Measurements from ENCODE around the gene EPS8L2. TPM values are rescaled to one million over a fixed set of nuclear protein-coding genes. Genes with fewer than 3 reads are reported as not detected.

Gene EPS8L2
- total and polyA plus RNA-seq, 10 of the 15 experiments (the other 5 are each of a cell fraction or from before 2014, with no cell fraction given) = 0.76 to 20.0 (median 9.7) TPM

DNA sequence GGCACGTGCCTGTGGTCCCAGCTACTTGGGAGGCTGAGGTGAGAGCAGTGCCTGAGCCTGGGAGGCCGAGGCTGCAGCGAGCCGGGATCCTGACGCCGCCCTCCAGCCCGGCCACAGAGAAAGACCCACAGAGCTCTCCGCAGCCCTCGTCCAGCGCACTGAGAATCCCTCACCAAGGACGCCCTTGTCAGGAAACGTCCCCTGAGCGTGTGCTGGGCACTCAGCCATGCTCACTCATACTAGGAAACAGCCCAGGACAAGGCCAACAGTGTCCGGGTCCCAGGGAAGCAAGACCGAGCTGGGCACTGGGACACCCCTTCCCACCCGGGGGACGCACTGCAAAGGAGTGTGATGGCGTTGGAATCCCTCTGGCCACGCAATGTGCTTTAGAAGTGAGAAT, 25.6 kb upstream of the EPS8L2 start:
- no peak overlapping the region for H2AFZ ChIP-seq (ENCODE audit: control insufficient read depth, low read depth, low read length)
- no peak overlapping the region for H3K4me2 ChIP-seq (ENCODE audit: control insufficient read depth, insufficient read depth)
- H3K4me3 ChIP-seq = no peak overlapping the region
- no peak for ATAC-seq
- in situ Hi-C loops (cut with MboI) (no loop called here), intact Hi-C loops (cut with micrococcal nuclease; ENCODE audit: unreplicated experiment) (no loop called here)
- no peaks in the 10 kb centered on the region for H3K79me2 ChIP-seq (ENCODE audit: control insufficient read depth, insufficient read depth, low read length)
- WGBS (ENCODE audit: insufficient coverage, insufficient replicate concordance, low lambda C conversion rate, missing lambda C conversion rate) = 97% methylated on average over 19 of the region's 19 CpGs
- H3K9me3 ChIP-seq (replicated peaks; ENCODE audit: control insufficient read depth, insufficient read depth, low read length) = no peaks in the 10 kb centered on the region
- H3K9ac ChIP-seq (ENCODE audit: control insufficient read depth, insufficient read depth, low read length) = no peak overlapping the region
- DNase-seq (ENCODE audit: low read depth, low spot score) = no peak
- ChIA-PET POLR2A (no interaction called here), RAD21 (ENCODE audit: unreplicated experiment) (interaction anchor here (0.8 kb wide), 1 partner anchor 15 kb away, joined by 3 read pairs; the partner anchor contains the start of gene TMEM80), CTCF (interaction anchor here (1.2 kb wide), 1 partner anchor 13 kb away, joined by 3 read pairs; no protein-coding TSS in a partner anchor), SMC1A (ENCODE audit: uncharacterized antibody, unreplicated experiment) (no interaction called here)
- no peak for FAIRE-seq
- no peaks in the 10 kb centered on the region for H3K4me1 ChIP-seq (ENCODE audit: control insufficient read depth, insufficient read depth, low read length)
- no peaks in the 10 kb centered on the region for H4K20me1 ChIP-seq (ENCODE audit: control insufficient read depth, insufficient read depth)
- no TSS peak for BruUV-seq (replicated peaks)
- no peaks in the 10 kb centered on the region for H3K27me3 ChIP-seq (replicated peaks in 1 of 2; ENCODE audit: control insufficient read depth in 2 of 2, insufficient read depth in 2 of 2, low read length in 1 of 2)
- H3K36me3 ChIP-seq (ENCODE audit: control insufficient read depth in 2 of 2, insufficient read depth in 2 of 2, low read length in 1 of 2) = peaks cover 5 to 14% of the 10 kb centered on the region in 2 experiments; a peak in 3 of 4 replicates
- no peak for TF ChIP-seq ASH2L (IDR thresholded peaks at IDR 0.05; ENCODE audit: borderline replicate concordance, low read depth)
- TF ChIP-seq, protein P1, sequence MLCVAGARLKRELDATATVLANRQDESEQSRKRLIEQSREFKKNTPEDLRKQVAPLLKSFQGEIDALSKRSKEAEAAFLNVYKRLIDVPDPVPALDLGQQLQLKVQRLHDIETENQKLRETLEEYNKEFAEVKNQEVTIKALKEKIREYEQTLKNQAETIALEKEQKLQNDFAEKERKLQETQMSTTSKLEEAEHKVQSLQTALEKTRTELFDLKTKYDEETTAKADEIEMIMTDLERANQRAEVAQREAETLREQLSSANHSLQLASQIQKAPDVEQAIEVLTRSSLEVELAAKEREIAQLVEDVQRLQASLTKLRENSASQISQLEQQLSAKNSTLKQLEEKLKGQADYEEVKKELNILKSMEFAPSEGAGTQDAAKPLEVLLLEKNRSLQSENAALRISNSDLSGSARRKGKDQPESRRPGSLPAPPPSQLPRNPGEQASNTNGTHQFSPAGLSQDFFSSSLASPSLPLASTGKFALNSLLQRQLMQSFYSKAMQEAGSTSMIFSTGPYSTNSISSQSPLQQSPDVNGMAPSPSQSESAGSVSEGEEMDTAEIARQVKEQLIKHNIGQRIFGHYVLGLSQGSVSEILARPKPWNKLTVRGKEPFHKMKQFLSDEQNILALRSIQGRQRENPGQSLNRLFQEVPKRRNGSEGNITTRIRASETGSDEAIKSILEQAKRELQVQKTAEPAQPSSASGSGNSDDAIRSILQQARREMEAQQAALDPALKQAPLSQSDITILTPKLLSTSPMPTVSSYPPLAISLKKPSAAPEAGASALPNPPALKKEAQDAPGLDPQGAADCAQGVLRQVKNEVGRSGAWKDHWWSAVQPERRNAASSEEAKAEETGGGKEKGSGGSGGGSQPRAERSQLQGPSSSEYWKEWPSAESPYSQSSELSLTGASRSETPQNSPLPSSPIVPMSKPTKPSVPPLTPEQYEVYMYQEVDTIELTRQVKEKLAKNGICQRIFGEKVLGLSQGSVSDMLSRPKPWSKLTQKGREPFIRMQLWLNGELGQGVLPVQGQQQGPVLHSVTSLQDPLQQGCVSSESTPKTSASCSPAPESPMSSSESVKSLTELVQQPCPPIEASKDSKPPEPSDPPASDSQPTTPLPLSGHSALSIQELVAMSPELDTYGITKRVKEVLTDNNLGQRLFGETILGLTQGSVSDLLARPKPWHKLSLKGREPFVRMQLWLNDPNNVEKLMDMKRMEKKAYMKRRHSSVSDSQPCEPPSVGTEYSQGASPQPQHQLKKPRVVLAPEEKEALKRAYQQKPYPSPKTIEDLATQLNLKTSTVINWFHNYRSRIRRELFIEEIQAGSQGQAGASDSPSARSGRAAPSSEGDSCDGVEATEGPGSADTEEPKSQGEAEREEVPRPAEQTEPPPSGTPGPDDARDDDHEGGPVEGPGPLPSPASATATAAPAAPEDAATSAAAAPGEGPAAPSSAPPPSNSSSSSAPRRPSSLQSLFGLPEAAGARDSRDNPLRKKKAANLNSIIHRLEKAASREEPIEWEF (IDR thresholded peaks at IDR 0.05; ENCODE audit: insufficient replicate concordance, low read depth, low read length) = no peak
- no peak for TF ChIP-seq POLR2AphosphoS5 (IDR thresholded peaks at IDR 0.05; ENCODE audit: low read length)
- TF ChIP-seq CBFB (IDR thresholded peaks at IDR 0.05; ENCODE audit: low read depth) = no peak
- TF ChIP-seq, protein P2, sequence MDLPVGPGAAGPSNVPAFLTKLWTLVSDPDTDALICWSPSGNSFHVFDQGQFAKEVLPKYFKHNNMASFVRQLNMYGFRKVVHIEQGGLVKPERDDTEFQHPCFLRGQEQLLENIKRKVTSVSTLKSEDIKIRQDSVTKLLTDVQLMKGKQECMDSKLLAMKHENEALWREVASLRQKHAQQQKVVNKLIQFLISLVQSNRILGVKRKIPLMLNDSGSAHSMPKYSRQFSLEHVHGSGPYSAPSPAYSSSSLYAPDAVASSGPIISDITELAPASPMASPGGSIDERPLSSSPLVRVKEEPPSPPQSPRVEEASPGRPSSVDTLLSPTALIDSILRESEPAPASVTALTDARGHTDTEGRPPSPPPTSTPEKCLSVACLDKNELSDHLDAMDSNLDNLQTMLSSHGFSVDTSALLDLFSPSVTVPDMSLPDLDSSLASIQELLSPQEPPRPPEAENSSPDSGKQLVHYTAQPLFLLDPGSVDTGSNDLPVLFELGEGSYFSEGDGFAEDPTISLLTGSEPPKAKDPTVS (IDR thresholded peaks at IDR 0.05; ENCODE audit: low read depth, low read length) = no peak
- TF ChIP-seq STAT1 (conservative IDR thresholded peaks at IDR 0.05) = no peak
- TF ChIP-seq MTA2 (IDR thresholded peaks at IDR 0.05; ENCODE audit: low read depth) = no peak
- no peak for TF ChIP-seq ZBED1 (IDR thresholded peaks at IDR 0.05; ENCODE audit: borderline replicate concordance)
- no peak for TF ChIP-seq BRCA1 (IDR thresholded peaks at IDR 0.05; ENCODE audit: low read depth, low read length)
- no peak for TF ChIP-seq POLR2AphosphoS2 (IDR thresholded peaks at IDR 0.05; ENCODE audit: low read depth, low read length)
- no peak for TF ChIP-seq ZSCAN29 (IDR thresholded peaks at IDR 0.05)
- TF ChIP-seq CBX3 (IDR thresholded peaks at IDR 0.05; ENCODE audit: borderline replicate concordance, low read depth) = no peak
- no peak for TF ChIP-seq RELA (IDR thresholded peaks at IDR 0.05; ENCODE audit: borderline replicate concordance, partially characterized antibody)
- no peak overlapping the region for H3K27ac ChIP-seq (ENCODE audit: control insufficient read depth, insufficient read depth)

All from GM12878 (cell line).